ENCODE measurements around the gene SLC32A1.

Gene SLC32A1

DNA sequence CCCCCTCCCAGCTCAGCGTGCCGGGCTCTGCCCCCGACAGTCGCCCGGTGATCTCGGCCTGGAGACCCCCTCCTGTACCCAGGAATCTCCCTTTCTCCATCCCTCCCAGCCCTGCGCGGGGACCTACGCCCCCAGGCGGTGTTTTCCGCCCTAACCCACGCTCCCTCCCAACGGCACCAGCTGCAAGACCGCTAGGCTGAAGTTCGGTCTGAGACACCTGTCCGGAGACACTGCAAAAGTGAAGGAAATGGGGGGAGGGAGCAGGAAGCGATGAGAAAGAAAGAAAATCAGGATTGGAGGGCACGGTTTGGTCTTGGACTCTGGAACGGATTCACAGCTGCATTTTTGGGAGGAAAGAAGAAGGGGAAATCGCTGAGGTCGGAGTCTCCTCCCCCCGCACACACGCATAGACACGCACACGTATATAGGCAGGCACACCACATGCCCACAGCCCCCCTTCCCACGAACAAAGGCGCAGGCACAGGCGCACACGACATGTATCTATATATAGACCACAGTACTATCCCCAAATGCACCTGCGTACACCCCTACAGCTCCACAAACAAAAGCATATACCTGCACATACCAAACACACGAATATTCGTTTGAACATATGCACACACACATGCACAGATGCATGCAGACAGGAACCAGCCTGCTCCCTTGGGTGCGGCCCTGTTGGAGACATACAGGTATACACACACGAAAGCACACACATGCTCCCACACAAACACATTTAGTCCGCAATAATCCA, 1.0 kb downstream of the SLC32A1 start:
- DNase-seq, result no peak

DNA sequence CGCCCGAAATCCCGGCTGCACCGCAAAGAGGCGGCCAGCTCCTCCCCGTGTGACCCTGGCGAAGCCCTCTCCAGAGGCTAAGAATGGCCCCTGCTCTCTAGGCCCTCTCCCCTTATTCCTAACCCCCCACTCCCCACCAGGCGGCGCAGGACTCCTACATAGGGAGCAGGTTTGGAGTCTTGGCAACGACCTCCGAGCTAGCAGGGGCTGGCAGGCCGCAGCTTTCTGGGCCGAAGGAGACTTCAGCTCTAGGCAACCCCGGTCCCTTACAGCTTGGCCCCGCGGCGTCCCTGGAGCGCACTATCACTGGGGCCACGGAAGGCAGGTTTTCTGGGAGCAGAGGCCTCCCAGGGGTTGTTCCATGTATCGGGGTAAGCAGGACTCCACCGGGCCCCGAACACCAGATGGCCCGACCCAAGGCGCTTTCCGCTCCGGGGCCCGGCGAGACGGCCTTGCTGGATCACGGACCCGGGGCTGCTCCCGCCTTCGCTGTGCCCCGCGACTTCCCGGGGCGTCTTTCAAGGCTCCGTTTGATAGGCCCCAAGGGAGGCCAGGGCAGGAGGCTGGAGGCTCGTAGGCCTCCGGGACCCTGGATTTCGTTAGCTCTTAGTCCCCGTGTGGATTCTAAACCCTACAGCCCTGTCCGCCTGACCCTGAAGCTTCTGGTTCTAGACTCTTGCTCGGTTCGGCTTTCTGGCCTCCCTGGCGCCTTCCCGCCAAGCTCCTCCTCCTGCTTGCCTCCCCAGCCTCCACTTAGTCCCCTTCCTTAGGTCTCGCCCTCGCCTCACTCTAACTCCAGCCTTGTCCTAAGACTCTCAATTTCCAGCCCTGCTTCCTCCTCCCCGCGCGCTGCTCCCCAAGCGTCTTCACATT, 1.9 kb downstream of the SLC32A1 start:
- peak; percentile 36 for DNase-seq

DNA sequence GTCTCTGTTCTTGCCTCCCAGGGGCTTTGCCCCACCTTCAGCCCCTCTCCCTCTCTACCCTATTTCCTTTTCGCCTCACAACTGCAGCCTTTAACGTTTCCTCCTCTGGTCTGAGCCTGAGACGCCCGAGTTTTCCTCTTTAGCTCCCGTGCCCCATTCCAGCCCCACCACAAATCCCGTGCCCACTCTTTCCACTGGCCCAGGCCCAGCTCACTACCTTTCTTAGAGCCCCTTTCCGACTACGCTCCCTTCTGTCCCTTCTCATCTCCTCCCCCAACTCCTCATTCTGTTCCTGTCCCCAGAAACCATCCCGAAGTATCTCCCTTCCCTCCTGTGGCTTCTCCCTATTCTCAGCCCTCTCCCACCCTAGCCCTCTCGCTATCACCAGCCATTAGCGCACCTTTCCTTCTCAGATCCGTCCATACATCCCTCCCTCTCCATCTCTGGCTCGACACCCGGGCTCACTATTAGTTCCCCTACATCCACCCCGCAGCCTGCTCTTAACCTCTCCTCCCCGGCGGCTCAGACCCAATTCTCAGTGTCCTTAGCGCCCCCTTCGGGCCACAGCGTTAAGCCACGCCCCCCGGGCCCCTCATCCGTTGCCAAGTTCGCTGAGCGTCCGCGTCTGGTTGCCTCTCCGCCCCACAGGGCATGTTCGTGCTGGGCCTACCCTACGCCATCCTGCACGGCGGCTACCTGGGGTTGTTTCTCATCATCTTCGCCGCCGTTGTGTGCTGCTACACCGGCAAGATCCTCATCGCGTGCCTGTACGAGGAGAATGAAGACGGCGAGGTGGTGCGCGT, 2.7 kb downstream of the SLC32A1 start:
- DNase-seq, result peak; percentile 13

DNA sequence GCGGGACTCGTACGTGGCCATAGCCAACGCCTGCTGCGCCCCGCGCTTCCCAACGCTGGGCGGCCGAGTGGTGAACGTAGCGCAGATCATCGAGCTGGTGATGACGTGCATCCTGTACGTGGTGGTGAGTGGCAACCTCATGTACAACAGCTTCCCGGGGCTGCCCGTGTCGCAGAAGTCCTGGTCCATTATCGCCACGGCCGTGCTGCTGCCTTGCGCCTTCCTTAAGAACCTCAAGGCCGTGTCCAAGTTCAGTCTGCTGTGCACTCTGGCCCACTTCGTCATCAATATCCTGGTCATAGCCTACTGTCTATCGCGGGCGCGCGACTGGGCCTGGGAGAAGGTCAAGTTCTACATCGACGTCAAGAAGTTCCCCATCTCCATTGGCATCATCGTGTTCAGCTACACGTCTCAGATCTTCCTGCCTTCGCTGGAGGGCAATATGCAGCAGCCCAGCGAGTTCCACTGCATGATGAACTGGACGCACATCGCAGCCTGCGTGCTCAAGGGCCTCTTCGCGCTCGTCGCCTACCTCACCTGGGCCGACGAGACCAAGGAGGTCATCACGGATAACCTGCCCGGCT, 3.4 kb downstream of the SLC32A1 start:
- DNase-seq, result no peak

DNA sequence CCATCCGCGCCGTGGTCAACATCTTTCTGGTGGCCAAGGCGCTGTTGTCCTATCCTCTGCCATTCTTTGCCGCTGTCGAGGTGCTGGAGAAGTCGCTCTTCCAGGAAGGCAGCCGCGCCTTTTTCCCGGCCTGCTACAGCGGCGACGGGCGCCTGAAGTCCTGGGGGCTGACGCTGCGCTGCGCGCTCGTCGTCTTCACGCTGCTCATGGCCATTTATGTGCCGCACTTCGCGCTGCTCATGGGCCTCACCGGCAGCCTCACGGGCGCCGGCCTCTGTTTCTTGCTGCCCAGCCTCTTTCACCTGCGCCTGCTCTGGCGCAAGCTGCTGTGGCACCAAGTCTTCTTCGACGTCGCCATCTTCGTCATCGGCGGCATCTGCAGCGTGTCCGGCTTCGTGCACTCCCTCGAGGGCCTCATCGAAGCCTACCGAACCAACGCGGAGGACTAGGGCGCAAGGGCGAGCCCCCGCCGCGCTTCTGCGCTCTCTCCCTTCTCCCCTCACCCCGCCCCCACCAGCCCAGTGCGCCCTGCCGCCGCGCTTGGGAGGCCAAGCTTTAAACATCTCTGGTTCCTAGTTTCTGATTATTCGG, 4.0 kb downstream of the SLC32A1 start:
- DNase-seq, result no peak

DNA sequence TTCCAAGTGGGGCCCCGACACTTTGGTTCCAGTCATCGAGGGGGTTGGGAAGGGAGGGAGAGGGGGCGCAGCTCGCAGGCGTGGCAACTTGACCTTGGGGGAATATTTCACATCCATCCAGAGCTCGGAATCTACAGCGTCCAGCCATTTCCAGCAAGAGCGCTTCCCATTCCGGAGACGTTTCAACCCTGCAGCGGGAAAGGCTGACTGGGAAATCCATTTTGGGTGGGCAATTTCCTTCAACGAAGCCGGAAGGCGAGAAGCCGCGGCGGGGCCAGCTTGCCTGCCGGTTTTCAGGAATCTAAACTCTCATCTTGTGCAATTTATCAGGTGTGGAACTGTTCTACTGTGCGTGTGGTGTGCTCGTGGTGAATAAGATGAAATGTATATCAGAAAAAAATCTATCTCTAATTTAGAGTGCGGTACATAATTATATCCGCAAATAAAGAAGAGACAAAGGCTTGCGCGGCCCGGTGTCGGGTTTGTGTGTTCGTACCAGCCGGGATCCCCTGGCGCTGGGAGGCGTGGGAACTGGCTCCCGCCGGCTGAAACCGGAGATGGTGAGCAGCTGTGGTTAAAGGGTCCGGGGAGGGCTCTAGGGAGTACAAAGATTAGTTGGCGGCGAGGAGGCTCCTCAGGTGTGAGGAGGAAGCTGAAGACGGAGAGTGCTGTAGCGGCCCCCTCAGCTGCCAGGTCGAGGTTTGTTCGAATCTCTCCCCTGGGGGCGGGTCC, 4.8 kb downstream of the SLC32A1 start:
- DNase-seq, result no peak

DNA sequence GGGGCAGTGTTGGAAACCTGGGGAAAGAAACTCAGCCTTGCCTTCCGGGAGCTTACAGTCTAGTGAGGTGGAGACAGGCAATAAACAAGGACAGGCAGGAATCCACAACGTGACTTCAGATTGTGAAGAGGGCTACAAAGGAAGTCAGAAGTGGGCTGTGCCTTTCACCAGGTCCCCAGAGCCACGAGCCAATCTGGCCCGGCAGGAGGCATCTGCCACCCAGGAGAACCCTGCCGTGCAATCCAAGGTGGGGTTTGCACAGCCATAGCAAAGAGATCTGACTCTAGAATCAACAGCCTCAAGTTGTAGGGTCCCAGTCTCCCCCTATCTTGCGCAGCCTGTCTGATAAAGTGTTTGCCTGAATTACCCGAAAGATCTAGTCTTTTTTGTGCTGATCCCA, 5.5 kb downstream of the SLC32A1 start:
- no peak for DNase-seq

DNA sequence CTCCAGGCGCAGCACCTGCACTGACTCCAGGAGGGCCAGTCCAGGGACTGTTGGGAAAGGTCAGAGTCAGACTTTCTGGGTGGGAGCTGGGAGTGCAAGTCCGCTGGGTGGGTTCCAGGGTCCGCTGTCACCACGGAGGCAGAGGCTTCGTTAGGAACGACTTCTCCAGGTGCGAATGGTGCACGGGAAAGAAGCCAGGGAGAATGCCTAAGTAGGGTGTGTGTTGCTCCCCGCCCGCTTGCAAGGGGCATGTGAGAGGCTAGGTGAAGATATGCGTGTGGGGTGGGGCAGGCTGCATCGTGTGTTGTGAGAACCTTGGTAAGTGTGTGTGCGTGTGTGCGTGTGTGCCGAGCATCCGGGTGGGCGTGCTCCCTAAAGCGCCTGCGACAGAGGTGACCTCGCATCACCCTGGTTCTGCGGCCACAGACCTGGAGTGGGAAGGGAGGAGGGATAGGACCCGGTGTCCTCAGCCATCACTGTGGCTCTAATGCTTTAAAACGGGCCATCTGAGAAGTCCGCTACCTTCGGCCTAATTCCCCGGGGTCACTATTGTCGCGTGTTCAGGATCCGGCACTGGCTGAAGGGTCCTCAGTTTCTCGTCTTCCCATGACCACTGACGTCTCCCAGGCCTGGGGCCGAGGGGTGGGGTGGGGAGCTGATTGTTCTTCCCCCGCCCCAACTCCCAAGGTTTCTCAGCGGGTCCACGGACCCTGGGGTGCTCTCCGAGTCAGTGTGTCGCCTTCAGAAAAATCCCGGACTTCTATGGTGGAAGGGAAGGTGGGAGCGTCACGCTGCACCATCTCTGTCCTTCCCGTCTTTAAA, 6.1 kb downstream of the SLC32A1 start:
- DNase-seq, result no peak

DNA sequence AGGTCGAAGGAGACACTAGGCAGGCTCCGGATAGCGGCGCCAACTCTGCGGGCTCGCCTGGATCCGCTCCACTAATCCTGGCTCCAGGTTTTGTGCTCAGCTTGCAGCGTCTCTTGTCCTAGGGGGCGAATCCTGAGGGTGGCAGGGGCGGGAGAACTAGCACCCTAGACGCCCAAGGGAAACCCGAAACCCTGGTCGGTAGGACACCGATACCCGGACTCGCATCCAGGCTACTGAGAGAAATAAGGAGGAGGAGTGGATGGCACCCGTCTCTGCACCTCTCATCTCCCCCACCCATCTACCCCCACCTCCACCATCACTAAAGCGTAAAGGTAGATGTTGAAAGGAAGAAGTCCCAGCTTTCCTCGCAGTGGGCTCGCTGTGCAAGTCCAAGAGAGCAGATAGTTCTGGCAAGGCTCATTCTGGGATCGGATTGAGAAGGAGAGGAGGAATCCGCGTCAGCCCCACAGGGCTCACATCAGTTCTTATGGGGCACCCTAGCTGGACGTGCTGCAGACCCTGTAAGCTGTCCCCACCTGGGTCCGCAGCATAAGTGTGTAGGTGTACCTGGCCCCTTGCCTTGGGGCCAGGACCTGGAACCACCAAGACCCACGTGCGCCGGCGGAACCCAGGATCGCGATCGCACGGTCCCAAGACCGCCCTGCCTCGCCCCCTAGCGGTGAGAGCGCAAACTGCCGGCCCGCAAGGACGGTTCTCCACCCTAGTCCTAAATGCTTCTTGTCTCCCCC, 6.9 kb downstream of the SLC32A1 start:
- DNase-seq, result peak; percentile 56

DNA sequence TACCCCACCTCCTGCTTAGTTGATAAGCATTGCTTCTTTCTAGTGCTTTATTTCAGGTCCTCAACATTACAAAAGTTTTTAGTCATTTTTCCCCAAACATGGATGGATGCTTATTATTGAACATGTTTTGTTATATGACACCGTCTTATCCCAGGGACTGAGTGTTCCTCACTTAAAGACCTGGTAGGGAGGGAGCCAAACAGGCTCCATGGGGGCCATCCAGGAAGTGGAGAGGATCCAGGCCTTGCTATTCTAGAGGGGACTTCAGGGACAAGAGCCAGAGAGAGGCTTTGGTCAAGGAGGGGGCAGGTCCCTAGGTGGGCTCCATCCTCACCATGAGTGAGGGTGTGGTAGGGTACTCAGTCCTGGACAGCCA, 7.4 kb downstream of the SLC32A1 start:
- DNase-seq, result no peak

DNA sequence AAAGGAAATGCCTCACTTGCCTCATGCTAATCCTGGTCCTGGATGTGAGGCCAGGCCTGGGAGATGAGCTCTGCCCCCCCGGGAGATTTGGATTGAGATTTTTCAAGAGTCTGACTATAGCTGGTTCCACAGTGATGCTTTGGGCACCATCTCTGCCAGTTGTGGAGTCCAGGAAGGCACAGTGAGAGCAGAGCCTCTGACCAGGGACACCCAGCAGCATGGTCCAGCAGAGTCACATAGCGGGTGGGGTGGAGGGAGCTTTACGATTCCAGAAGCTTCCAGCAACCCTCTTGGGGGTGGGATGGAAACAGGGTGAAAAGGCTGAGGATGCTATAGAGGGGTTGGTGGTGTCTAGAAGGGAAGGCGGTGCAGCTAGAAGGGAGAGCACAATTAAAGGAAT, 8.7 kb downstream of the SLC32A1 start:
- DNase-seq, result no peak

DNA sequence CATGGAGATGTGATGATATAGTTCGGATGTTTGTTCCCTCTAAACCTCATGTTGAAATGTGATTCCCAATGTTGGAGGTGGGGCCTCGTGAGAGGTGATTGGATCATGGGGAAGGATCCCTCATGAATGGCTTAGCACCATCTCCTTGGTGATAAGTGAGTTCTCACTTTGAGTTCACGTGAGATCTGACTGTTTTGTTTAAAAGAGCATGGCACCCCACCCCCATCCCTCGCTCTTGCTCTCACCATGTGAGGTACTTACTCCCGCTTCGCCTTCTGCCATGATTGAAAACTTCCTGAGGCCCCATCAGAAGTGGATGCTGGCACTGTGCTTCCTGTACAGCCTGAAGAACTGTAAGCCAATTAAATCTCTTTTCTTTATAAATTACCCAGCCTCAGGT, 10.9 kb downstream of the SLC32A1 start:
- no peak for DNase-seq

DNA sequence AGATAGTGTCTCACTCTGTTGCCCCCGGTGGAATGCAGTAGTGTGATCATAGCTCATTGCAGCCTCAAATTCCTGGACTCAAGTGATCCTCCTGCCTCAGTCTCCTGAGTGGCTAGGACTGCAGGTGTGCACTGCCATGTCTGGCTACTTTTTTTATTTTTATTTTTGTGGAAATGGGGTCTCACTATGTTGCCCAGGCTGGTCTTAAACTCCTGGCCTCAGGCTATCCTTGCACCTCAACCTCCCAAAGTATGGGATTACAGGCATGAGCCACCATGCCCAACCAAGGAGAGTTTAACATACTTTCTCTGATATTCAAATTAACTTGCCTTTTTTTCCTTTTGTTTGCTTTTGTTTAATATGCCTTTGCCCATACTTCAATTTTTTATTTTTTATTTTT, 13.6 kb downstream of the SLC32A1 start:
- DNase-seq, result no peak

DNA sequence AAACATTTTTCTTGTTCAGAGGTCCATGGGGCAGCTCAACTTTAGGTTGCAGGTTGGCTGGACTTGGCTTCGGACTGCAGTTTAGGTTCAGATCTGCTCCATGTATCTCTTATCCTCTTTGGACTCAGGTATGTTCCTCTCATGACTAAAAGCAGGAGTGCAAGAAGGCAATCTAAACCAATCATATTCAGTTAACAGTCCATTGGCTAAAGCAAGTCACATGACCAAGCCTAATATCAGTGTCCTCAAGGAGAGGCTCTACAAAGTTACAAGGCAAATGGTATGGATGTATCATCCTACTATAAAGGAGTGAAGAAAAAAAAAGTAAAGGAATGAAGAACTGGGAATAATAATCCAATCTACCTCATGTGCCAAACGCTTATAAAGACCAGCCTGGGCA, 21.5 kb downstream of the SLC32A1 start:
- DNase-seq, result no peak

DNA sequence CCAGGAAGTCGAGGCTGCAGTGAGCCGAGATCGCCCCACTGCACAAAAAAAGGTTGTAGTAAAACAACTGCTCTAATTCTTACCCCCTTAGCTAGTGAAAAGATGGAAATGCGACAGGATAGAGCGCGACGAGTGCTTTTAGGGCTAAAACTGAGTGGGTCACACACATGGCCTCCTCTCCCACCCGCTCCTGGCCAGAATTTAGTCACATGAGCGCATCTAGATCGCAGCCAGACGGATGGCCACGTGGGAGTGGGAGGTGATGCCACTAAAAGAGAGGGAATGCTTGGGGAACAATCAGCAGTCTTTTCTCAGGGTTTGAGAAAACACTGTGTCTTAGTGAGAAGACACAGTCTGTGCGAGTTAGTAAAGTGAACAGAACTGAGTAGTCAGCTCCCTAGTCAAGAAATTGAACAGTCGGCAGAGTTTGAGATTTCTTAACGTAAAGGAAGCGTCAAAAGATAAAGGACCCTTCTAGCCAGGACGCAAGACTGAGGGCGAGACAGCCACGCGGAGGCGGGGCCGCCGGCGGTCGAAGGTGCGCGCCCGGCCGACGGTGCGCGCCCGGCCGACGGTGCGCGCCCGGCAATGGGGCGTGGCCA, 23.3 kb downstream of the SLC32A1 start:
- no peak for DNase-seq

DNA sequence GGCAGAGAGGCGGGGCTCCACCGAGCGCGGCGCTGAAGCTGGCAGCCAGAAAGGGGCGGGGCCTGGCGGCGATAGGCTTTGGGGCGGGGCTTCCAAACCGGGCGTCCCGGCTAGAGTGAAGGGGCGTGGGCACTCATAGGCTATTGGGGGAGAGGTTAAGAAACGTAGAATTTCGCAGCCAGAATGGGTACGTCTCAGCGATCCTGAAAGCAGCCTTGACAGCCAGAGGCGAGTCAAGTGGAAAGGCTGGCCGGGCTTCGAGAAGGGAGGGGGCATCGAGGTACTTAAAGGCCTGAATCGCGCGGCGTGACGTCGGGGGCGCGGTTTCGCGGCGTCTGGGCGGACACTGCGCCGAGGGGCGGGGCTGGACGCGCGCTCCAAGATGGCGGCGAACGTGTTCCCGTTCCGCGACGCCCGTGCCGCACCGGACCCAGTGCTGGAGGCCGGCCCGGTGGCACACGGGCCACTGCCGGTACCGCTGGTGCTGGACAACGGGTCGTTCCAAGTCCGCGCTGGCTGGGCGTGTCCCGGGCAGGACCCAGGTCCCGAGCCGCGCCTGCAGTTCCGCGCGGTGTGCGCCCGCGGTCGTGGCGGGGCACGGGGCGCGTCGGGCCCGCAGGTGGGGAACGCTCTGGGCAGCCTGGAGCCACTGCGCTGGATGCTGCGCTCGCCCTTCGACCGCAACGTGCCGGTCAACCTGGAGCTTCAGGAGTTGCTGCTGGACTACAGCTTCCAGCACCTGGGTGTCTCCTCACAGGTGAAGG, 24.0 kb downstream of the SLC32A1 start, which contains the start of gene ACTR5:
ACTR5 (plus strand) TSS at position 364 of the 764 bp plus-strand sequence; CDS start at position 383, 19 bp downstream.
- peak; percentile 85 for DNase-seq

DNA sequence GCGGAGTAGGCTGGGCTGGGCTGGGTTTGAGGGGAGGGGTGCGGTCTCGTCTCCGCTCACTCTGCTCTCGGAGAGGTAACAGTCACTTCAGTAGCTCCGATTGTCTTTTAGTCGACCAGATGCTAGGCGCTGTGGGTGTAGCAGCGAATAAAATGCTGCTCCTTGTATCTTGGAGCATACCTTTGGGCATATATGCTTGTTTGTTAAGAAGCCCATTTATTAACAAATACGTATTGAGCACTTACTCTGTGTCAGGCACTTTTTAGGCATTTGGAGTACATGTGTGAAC, 24.5 kb downstream of the SLC32A1 start:
- no peak for DNase-seq

DNA sequence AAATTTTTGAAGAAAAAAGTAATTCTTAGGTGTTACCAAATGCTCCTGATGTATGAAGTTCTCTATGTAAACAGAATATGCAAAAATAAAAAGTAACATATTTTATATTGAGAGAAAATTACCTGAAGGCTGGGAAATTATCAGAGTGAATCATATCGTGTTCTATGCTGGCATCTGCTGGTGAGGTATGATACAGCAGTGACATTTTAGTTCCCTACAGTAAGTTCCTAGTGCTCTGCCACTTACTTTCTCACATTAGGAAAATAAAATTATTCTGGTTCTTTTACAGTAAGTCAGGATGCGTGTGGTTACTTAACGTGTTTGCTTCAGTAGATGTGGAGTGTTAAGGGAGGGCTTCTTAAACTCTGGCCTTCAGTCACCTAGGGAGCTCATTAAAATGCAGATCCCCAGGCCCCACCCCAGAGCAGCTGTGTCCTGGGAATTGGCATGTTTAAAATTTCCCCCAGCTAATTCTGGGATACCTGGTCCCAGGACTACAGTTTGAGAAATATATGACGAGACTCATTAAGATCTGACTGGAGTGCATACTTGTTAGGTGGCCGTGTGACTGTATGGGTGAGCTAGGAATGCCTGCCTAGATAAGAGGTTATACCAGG, 27.2 kb downstream of the SLC32A1 start:
- DNase-seq, result peak; percentile 21

Measured in fibroblast of skin of back (primary cell).